Umbilical cord (tissue), 2 donors: ENCODE results near the gene MYRIP. TPM values are rescaled to one million over a fixed set of nuclear protein-coding genes. Genes with fewer than 3 reads are reported as not detected.
"Not testable (repeated sequence)": the region's sequence is repeated elsewhere in the genome, so short reads cannot be mapped to it uniquely, and the experiment has no call there.

Experiments
- DNase-seq: peaks from one replicate; pipeline ENCODE4 v3.0.0-alpha.2; 2015; ENCODE audit warnings: low spot score
- total RNA-seq: library from RNA; depleted of rRNA; stranded (reverse); fragments of >200 nt; gene quantifications from one replicate; pipeline ENCODE4 v1.2.3, GENCODE V29; 2014; ENCODE audit warnings: low replicate concordance; ENCODE audit not compliant: insufficient read depth

The MYRIP gene
- 1.2 TPM for total RNA-seq

DNA sequence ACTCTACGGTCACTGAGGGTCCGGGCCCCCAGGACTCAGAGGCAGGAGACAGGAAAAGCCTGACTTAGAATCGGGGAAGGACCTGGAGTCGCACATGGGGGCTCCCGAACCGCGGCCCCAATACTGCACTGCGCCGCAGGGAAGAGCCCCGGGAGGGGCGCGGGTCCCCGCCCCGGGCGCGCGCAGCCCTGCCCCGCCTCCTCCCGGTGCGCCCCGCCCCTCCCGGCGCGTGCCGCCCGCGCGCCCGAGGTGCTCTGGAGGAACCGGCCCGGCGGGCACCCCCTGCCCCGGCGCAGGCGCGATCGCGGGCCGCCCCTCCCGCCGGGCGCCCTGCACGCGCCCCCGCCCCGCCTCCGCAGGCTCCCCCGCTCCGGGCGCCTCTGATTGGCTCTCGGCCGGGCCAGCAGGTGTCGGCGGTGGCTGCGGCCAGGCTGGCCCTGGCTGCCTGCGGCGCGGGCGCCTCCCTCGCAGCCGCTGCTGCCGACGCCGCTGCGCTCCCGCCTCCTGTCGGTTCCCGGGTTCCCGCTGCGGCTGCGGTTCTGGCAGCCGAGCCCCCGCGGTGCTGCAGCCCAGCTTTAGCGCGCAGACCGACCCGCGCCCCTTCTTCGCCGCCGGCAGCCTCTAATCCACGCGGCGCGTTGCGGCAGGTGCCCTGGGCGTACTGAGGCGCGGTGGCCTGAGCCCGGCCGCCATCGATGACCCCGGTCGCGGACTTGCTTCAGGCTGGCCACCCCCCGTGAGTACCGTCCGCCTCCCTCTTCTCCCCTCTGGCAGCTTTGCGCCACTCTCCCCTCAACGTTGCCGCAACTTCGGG, at the start of gene MYRIP:
Gene MYRIP, plus strand, starts transcription at position 429 of the 814 bp plus-strand sequence. CDS start 91,208 bp downstream, outside the sequence.
- DNase-seq: peak; percentile 31

DNA sequence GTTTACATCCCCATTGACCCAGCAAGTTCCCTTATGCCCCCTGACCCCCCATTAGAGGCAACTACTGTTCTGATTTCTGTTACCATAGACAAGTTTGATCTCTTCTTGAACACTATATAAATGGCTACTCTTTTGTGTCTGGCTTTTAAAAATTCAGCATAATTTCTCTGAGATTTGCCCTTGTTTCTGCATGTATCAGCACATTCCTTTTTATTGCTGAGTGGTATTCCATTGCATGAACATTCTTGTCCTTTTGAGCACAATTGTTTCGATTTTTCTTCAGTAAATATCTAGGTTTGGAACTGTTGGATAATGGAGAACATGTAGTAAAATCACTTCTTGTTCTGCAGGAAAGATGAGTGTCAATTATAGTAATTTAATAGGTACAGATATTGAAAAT, 49.1 kb upstream of the MYRIP start:
- DNase-seq: no peak

DNA sequence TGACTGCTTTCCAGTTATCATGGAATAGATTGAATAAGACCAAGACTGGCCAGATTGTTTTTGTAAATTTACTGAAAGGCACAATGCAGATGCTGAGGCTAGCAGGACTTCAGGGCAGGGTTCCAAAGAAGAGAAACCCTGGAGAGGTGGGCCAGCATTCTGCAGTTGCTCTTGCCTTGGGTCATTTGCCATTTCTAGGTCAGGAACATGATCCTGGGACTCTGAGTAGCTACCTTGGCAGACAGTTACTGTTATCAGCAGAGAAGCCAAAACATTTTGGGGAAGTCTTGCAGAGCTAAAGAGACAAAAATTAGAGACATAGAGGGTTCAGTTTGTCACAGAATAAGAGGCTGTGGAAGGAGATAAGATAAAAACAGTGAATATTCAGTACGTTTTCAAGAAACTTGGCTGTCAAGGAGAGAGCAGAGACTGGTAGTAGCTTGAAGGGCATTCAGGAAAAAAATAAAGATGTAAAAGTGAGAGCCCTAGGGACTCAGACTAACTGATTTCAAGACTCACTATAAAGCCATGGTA, 46.8 kb upstream of the MYRIP start:
- DNase-seq: no peak

DNA sequence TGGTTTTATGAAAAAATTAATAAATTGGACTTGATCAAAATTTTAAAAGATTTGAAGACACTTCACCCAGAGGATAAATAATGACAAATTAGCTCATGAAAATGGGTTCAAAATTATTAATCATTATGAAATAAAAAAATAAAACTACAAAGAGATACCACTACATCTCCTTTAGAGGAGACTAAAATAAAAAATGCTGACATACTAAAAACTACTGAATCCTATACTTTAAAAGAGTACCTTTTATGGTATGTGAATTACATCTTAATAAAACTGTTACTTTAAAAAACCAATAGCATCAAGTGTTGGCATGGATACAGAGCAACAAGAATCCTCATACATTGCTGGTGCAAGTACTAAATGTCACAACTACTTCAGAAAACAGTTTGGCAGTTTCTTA, 46.0 kb upstream of the MYRIP start:
- DNase-seq: no peak

DNA sequence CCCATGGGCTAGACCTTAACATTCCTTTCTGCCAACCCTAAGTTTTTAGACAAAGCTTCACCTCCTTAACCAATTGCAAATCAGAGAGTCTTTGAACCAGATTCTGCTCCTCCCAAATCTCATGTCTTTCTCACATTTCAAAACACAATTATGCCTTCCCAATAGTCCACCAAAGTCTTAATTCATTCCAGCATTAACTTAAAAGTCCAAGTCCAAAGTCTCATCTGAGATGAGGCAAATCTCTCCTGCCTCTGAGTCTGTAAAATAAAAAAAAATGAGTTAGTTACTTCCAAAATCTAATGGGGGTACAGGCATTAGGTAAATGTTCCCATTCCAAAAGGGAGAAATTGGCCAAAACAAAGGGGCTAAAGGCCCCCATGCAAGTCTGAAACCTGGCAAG, 43.8 kb upstream of the MYRIP start:
- no peak for DNase-seq

DNA sequence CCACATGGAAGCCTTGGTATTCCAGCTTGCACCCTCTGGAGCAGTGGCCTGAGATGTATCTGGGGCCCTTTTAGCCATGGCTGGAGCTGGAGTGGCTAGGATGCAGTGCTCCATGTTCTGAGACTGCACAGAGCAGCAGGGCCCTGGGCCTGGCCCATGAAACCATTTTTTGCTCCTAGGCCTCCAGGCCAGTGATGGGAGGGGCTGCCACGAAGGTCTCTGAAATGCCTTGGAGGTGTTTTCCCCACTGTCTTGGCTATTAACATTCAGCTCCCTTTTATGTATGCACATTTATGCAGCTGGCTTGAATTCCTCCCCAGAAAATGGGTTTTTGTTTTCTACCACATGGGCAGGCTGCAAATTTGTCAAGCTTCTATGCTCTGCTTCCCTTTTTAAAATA, 43.0 kb upstream of the MYRIP start:
- DNase-seq: no peak

DNA sequence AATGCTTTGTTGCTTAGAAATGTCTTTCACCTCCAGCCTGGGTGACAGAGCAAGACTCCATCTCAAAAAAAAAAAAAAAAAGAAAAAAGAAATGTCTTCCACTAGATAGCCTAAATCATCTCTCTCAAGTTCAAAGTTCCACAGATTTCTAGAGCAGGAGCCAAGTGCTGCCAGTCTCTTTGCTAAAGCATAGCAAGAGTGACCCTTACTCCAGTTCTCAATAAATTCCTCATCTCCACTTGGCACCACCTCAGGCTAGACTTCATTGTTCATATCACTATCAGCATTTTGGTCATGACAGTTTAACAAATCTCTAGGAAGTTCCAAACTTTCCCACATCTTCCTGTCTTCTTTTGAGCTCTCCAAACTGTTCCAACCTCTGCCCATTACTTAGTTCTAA, 42.5 kb upstream of the MYRIP start:
- not testable (repeated sequence) for DNase-seq

DNA sequence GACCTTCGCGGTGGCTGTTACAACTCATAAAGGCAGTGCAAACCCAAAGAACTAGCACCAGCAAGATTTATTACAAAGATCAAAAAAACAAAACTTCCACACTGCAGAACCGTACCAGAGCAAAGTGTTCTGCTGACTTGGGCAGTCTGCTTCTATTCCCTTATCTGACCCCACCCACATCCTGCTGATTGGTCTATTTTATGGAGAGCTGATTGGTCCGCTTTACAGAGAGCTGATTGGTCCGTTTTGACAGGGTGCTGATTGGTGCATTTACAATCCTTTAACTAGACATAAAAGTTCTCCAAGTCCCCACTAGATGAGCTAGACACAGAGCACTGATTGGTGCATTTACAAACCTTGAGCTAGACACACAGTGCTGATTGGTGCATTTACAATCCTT, 31.2 kb upstream of the MYRIP start:
- not testable (repeated sequence) for DNase-seq

DNA sequence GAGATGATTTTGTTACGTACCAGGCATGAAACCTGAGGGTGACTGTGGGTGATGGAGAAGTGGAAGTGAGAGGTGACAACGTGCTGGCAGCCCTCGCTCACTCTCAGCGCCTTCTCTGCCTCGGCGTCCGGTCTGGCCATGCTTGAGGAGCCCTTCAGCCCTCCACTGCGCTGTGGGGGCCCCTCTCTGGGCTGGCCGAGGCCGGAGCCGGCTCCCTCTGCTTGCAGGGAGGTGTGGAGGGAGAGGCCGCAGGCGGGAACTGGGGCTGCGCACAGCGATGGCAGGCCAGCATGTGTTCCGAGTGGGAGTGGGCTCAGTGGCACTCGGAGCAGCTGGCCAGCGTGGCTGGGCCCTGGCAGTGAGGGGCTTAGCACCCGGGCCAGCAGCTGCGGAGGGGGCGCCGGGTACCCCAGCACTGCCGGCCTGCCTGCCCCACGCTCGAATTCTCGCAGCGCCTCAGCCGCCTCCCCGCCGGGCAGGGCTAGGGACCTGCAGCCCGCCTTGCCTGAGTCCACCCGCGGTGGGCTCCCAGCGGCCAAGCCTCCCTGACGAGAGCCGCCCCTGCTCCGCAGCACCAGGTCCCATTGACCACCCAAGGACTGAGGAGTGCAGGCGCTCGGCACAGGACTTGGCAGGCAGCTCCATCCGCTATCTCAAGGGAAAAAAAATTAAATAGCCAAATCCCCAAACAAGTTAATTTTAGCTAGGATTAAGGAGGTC, 29.7 kb upstream of the MYRIP start:
- no peak for DNase-seq

DNA sequence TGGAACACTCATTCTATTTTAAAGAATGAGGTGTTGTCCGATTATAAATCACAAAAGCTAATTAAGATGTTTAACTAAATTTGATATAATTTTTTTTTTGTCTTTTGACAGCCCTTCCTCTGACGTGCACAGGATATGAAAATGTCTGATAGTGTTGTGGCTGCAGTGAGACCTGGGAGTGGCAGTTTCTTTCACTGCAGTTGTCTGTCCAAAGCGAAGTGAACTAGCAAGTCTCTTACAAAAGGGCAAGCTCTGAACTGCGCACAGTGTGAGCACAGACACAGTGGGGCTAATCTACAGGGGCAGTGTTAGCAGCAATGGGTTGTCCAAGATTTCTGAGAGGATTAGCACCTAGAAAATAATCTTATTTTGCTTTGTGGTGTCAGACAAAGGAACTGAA, 29.1 kb upstream of the MYRIP start:
- no peak for DNase-seq

DNA sequence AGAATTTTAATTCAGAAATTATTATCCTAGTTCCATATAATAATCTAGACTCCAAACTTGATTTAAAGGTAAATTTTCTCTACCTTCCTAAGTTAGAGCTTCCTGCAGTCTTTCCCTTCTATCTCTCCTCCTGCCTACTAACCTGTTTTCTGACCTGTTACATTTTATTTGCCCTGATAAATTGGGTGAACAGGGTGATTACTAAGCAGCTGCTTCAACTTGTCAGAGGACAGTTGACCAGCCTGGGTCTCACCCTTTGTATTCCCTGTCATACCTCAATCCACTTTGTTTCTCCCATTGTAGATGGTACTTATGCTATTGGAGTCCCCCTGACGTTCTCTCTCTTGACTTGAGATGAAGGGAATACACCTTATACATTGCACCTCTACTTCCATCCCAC, 28.4 kb upstream of the MYRIP start:
- no peak for DNase-seq

DNA sequence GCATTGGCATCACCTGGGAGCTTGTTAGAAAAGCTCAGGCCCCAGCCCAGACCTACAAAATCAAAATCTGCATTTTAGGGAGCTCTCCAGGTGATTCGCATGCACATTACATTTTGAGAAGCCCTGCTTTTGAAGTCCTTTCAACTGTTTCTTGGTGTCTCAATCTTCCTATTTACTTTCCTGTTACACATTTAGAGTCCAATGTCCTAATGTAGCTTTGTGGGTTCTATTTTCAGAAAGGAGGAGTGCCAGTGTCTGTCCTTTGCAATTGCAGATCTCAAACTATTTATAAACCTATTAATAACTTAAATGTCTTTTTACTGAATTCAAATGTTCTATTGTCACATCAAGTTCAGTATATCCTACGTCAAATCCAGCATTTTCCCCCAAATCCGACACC, 27.8 kb upstream of the MYRIP start:
- DNase-seq: no peak

DNA sequence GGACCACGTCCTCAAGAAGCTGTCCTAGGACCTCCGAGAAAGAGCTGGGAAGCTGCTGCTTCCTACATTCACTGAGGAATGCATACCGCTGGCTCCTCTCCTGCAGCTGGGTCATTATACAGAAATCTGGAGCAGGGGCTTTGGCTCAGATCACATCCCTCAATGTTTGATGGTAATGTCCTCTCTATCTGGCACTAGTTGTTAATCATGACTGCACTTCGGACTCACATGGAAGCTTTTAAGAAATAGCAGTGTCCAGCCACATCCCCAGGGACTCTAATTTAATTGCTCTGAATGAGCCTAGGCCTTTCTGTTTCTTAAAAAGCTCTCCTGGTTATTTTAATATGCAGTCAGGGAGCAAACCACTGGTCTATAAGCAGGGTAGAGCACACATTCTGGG, 25.7 kb upstream of the MYRIP start:
- DNase-seq: no peak

DNA sequence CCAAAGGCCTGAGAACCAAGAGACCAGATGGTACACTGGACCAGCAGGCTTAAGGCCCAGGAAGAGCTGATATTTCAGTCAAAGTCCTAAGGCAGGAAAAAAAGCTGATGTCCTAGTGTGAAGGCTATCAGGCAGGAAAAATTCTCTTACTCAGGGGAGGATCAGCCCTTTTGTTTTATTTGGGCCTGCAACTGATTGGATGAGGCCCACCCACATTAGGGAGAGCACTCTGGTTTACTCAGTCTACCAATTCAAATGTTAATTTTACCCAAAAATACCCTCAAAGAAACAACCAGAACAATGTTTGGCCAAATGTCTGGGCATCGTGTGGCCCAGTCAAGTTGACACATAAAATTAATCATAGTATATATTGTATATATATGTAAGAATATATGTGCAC, 24.5 kb upstream of the MYRIP start:
- no peak for DNase-seq

DNA sequence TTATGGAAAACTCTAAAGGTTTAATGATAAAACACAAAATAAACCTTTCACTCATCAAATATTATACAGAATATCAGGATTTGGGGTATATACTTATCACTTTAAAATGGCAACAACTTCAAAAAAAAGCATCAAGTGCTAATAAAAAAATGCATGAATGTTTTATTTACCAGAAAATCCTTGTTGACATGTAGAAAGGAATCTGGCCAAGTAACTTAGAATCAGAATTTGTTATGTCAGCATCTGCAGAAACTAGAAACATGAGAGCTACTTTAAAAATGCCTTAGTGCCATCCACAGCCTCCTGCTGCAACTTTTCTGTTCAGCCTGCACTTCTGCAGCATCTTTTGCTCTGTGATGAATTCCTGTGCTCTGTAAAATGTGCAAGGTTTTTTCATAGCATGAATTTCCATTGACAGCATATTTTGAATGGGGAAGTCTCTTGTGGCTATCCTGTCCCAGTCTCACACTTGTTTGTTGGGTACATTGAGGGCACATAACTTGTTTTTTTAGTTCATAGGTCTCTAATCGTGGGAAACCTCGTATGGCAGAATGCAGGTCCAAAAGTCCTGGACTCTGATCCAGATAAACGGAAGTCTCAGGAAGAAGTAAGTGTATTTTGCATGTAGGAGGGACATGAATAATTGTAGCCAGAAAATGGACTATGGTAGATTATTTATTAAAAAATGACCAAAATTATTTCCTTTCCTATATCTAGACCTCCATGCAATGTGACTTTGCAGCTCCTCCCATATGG, 21.1 kb upstream of the MYRIP start:
- peak; percentile 77 for DNase-seq

DNA sequence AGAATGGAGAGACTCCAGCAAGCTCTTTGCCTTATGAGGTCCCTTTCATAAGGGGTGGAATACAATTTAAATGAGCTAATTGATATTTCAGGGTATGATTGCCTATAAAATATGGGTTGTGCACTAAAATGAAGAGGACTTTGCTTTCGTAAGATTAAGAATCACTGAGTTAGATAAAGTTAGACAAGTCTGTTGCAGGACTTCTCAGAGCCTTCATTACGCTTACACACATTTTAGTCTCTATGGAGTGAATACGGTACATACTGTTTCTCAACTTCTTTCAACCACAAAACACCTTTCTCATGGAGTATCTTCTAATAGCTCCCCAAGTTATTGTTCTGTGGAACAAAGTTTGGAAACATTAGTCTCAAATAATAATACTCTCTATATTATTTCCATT, 17.8 kb upstream of the MYRIP start:
- no peak for DNase-seq

DNA sequence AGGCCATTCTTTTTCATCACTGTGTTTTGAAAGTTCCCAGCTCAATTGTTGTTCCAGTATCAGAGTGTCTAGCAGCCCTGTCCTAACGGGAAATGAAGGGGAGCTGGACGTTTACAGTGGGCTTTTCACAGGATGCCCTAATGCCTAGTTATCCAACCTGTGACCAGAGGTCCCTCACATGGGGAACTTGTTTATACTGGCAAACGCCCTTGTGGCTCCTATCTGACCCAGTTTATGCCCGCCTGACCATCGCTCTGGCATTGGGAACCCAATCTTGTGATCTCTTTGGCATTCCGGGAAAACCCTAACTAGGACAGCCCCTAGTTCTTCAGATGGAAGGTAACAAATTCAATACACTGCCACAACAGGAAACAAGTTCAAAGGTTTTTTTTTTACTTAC, 14.5 kb upstream of the MYRIP start:
- no peak for DNase-seq

DNA sequence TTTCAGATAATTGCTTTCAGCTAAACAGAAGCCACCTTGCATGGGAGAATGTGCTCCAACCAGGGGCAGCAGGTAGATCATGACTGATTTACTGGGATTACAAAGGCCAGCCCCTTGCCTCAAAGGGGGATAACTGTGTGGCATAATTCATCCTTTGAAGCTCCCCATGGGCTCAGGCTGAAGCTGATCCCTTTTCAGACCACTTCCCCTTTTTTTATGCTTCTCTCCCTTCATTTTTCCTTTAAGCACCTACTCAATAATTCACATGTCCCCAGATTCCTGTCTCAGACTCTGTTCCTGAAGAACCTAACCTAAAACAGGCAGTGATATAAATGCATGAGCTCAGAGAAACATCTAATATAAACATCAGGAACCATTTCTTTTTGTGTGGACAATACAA, 8.2 kb upstream of the MYRIP start:
- DNase-seq: no peak

DNA sequence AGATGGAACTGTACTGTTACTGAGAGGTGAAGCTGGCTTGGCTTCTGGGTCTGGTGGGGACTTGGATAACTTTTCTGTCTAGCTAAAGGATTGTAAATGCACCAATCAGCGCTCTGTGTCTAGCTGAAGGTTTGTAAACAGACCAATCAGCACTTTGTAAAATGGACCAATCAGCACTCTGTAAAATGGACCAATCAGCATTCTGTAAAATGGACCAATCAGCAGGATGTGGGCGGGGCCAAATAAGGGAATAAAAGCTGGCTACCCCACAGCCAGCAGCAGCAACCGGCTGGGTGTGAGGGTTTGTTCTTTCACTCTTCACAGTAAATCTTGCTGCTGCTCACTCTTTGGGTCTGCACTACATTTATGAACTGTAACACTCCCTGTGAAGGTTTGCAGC, 6.9 kb upstream of the MYRIP start:
- DNase-seq: not testable (repeated sequence)

DNA sequence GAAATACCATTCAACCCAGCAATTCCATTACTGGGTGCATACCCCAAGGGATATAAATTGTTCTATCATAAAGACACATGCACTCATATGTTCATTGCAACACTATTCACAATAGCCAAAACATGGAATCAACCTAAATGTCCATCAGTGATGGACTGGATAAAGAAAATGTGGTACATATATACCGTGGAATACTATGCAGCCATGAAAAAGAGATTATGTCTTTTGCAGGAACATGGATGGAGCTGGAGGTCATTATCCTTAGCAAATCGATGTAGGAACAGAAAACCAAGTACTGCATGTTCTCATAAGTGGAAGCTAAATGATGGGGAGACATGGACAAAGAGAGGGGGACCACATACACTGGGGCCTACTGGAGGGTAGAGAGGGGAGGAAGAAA, 5.5 kb upstream of the MYRIP start:
- no peak for DNase-seq

DNA sequence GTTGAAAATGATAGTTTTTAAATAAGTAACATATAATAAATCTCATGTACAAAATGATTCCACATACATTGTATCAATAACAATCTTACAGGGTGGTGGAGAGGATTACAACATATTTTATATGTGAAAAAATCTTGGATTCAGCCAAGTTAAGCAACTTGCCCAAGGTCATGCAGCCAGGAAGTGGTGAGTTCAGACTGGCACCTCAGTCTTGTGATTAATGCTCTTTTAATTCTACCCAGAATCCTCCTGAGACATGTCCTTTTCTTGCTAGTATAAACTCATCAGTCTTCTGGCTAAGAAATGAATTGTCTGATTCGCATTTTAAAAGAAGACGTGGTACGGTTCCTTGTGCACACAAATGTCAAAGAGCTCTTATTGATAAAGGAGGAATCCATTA, 4.5 kb upstream of the MYRIP start:
- no peak for DNase-seq

DNA sequence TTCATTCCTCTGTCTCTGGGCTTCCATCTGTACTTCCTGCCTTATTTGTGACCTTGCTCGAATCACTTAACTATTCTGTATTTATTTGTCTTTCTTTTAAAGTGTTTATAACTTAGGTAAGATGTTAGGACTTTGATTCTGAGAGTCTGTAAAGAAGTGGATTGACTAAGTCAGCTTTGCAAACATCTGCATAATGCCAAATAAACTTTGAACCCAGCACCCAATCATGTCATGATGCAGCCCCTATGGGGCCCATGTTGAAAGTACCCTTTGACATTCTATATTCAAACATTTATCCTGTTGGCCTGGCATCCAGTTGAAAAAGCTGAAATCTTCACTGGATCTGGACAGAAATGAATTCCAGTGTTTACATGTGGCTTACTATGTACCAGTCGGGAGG, 3.8 kb upstream of the MYRIP start:
- DNase-seq: no peak
